ENCODE results near the gene NTPCR.

NTPCR gene

GRCh38 chr1:232932486-232933425, 17.7 kb upstream of the NTPCR start:
- no peaks in the 10 kb centered on the region for H3K36me3 ChIP-seq (ENCODE audit: insufficient read depth, low read length)
- no peak overlapping the region for H3K4me2 ChIP-seq (ENCODE audit: low read length)
- H3K9me3 ChIP-seq (replicated peaks; ENCODE audit: low read length), result no peaks in the 10 kb centered on the region
- H3K9ac ChIP-seq (ENCODE audit: low read depth, low read length), result no peak overlapping the region
- H3K27me3 ChIP-seq (ENCODE audit: control insufficient read depth, insufficient read depth, low read length), result peaks cover 12% of the 10 kb centered on the region
- H3K4me1 ChIP-seq (ENCODE audit: control insufficient read depth, insufficient read depth, low read length), result no peaks in the 10 kb centered on the region
- H3K4me3 ChIP-seq (ENCODE audit: low read length), result no peak overlapping the region

DNA sequence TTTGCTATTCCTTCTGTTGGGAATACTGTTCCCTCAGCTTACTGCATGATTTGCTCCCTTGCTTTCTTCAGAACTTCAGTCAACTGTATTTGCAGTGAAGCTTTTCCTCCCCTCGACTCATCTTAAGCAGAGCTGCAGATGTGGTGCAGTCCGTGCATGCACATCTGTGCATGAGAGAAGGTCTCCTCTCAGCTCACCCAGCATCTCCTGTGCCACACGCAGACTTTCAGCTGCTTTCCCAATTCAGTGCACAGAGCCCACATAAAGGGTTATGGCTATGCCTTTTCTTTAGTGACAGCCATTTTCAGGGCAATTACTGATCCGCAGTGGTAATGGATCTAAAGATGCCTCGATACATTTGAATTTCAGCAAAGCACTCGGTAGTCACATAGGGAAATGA, 13.5 kb upstream of the NTPCR start:
- H3K9ac ChIP-seq (ENCODE audit: low read depth, low read length), result no peak overlapping the region
- peaks cover 8% of the 10 kb centered on the region for H3K27me3 ChIP-seq (ENCODE audit: control insufficient read depth, insufficient read depth, low read length)
- no peak overlapping the region for H3K4me3 ChIP-seq (ENCODE audit: low read length)
- H3K4me2 ChIP-seq (ENCODE audit: low read length), result no peak overlapping the region
- H3K4me1 ChIP-seq (ENCODE audit: control insufficient read depth, insufficient read depth, low read length), result no peaks in the 10 kb centered on the region
- H3K36me3 ChIP-seq (ENCODE audit: insufficient read depth, low read length), result no peaks in the 10 kb centered on the region
- H3K9me3 ChIP-seq (replicated peaks; ENCODE audit: low read length), result no peaks in the 10 kb centered on the region

GRCh38 chr1:232937741-232938375, 12.6 kb upstream of the NTPCR start:
- Histone ChIP-seq H3K4me1 (ENCODE audit: control insufficient read depth, insufficient read depth, low read length) (no peaks in the 10 kb centered on the region), H3K36me3 (ENCODE audit: insufficient read depth, low read length) (no peaks in the 10 kb centered on the region), H3K4me3 (ENCODE audit: low read length) (no peak overlapping the region), H3K27me3 (ENCODE audit: control insufficient read depth, insufficient read depth, low read length) (peaks cover 8% of the 10 kb centered on the region), H3K9me3 (replicated peaks; ENCODE audit: low read length) (no peaks in the 10 kb centered on the region), H3K4me2 (ENCODE audit: low read length) (no peak overlapping the region), H3K9ac (ENCODE audit: low read depth, low read length) (no peak overlapping the region)

GRCh38 chr1:232938926-232939325, 11.5 kb upstream of the NTPCR start:
- H3K4me1 ChIP-seq (ENCODE audit: control insufficient read depth, insufficient read depth, low read length), result no peaks in the 10 kb centered on the region
- H3K27me3 ChIP-seq (ENCODE audit: control insufficient read depth, insufficient read depth, low read length), result peaks cover 8% of the 10 kb centered on the region
- no peaks in the 10 kb centered on the region for H3K36me3 ChIP-seq (ENCODE audit: insufficient read depth, low read length)
- no peak overlapping the region for H3K9ac ChIP-seq (ENCODE audit: low read depth, low read length)
- no peaks in the 10 kb centered on the region for H3K9me3 ChIP-seq (replicated peaks; ENCODE audit: low read length)
- H3K4me2 ChIP-seq (ENCODE audit: low read length), result no peak overlapping the region
- no peak overlapping the region for H3K4me3 ChIP-seq (ENCODE audit: low read length)

DNA sequence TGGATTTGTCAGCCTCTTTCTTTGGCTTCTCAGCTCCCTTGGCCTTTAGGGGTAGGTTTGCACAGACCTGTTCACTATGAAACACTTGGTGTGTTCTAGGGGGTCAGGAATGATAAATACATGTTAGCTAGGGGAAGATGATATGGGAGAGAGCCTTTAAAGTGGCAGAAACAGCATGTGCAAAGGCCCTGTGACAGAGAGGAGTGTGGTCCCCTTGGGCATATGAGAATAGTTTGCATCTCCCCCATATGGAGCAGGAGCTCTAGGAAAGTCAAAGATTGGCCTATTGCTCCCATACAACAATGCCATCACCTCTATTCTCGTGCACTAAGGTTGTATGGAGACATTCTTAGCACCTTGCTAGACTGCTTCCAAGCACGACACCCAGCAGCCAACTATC, 10.7 kb upstream of the NTPCR start:
- Histone ChIP-seq H3K36me3 (ENCODE audit: insufficient read depth, low read length) (no peaks in the 10 kb centered on the region), H3K27me3 (ENCODE audit: control insufficient read depth, insufficient read depth, low read length) (peaks cover 8% of the 10 kb centered on the region), H3K9ac (ENCODE audit: low read depth, low read length) (no peak overlapping the region), H3K4me1 (ENCODE audit: control insufficient read depth, insufficient read depth, low read length) (no peaks in the 10 kb centered on the region), H3K4me3 (ENCODE audit: low read length) (no peak overlapping the region), H3K4me2 (ENCODE audit: low read length) (no peak overlapping the region), H3K9me3 (replicated peaks; ENCODE audit: low read length) (no peaks in the 10 kb centered on the region)

GRCh38 chr1:232940262-232940661, 10.1 kb upstream of the NTPCR start:
- H3K36me3 ChIP-seq (ENCODE audit: insufficient read depth, low read length), result no peaks in the 10 kb centered on the region
- no peak overlapping the region for H3K4me3 ChIP-seq (ENCODE audit: low read length)
- H3K4me1 ChIP-seq (ENCODE audit: control insufficient read depth, insufficient read depth, low read length), result no peaks in the 10 kb centered on the region
- H3K27me3 ChIP-seq (ENCODE audit: control insufficient read depth, insufficient read depth, low read length), result peaks cover 8% of the 10 kb centered on the region
- H3K9ac ChIP-seq (ENCODE audit: low read depth, low read length), result no peak overlapping the region
- no peaks in the 10 kb centered on the region for H3K9me3 ChIP-seq (replicated peaks; ENCODE audit: low read length)
- no peak overlapping the region for H3K4me2 ChIP-seq (ENCODE audit: low read length)

DNA sequence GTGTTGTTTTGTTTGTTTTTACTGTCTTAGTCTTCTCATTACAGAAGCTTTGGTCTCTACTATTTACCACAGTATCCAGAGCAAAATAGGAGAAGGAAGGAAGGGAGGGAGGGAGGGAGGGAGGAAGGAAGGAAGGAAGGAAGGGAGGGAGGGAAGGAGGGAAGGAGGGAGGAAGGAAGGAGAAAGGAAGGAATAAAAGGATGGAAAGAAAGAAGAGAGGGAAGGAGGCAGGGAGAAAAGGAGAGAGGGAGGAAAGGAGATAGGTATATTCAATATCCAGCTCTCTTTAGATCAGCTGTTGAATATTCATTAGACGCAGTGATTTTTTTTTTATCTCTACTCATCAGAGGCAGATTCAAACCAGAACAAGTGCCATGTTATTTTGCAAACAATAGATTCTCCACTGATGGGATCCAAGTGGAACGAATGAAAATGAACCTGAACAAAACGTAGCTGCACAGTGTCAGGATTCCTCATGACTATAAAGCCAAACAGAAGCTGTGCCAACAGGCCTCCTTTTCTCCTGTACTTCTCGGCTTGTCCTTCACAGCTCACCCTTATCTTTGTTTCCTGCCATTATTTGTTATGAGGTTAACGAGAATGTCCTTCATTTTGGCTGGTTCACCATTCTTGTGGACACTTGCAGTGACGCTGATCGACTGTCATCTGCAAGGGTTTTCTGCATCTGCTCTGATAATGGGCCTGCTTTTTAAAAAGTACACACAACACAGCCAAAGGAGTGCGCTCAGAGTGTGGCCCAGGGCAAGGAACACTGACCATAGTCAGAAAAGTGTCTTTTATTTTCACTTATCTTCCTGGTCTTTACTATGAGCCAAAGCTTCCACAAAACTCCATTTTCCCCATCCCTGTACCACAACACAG, 7.8 kb upstream of the NTPCR start:
- no peaks in the 10 kb centered on the region for H3K4me1 ChIP-seq (ENCODE audit: control insufficient read depth, insufficient read depth, low read length)
- peaks cover 7% of the 10 kb centered on the region for H3K27me3 ChIP-seq (ENCODE audit: control insufficient read depth, insufficient read depth, low read length)
- H3K9me3 ChIP-seq (replicated peaks; ENCODE audit: low read length), result no peaks in the 10 kb centered on the region
- no peak overlapping the region for H3K4me2 ChIP-seq (ENCODE audit: low read length)
- H3K4me3 ChIP-seq (ENCODE audit: low read length), result no peak overlapping the region
- H3K36me3 ChIP-seq (ENCODE audit: insufficient read depth, low read length), result no peaks in the 10 kb centered on the region
- H3K9ac ChIP-seq (ENCODE audit: low read depth, low read length), result no peak overlapping the region

GRCh38 chr1:232943679-232944252, 6.6 kb upstream of the NTPCR start:
- Histone ChIP-seq H3K4me1 (ENCODE audit: control insufficient read depth, insufficient read depth, low read length) (no peaks in the 10 kb centered on the region), H3K27me3 (ENCODE audit: control insufficient read depth, insufficient read depth, low read length) (no peaks in the 10 kb centered on the region), H3K4me3 (ENCODE audit: low read length) (no peak overlapping the region), H3K36me3 (ENCODE audit: insufficient read depth, low read length) (no peaks in the 10 kb centered on the region), H3K9me3 (replicated peaks; ENCODE audit: low read length) (no peaks in the 10 kb centered on the region), H3K4me2 (ENCODE audit: low read length) (no peak overlapping the region), H3K9ac (ENCODE audit: low read depth, low read length) (no peak overlapping the region)

- Histone ChIP-seq H3K4me3 (ENCODE audit: low read length) (no peak overlapping the region), H3K27me3 (ENCODE audit: control insufficient read depth, insufficient read depth, low read length) (no peaks in the 10 kb centered on the region), H3K36me3 (ENCODE audit: insufficient read depth, low read length) (no peaks in the 10 kb centered on the region), H3K9me3 (replicated peaks; ENCODE audit: low read length) (no peaks in the 10 kb centered on the region), H3K4me1 (ENCODE audit: control insufficient read depth, insufficient read depth, low read length) (no peaks in the 10 kb centered on the region), H3K9ac (ENCODE audit: low read depth, low read length) (no peak overlapping the region), H3K4me2 (ENCODE audit: low read length) (no peak overlapping the region)
Measured at GRCh38 chr1:232944347-232944746, 6.1 kb upstream of the NTPCR start.

- peak overlapping the region; percentile 86 for H3K9ac ChIP-seq (ENCODE audit: low read depth, low read length)
Measured at GRCh38 chr1:232949636-232950196, 695 bp upstream of the NTPCR start.

GRCh38 chr1:232951180-232951579, 769 bp downstream of the NTPCR start:
- H3K9ac ChIP-seq (ENCODE audit: low read depth, low read length), result peak overlapping the region; percentile 86

More at GRCh38 chr1:232949636-232950196, 695 bp upstream of the NTPCR start:
- Histone ChIP-seq H3K4me1 (ENCODE audit: control insufficient read depth, insufficient read depth, low read length) (peaks cover 17% of the 10 kb centered on the region), H3K27me3 (ENCODE audit: control insufficient read depth, insufficient read depth, low read length) (no peaks in the 10 kb centered on the region), H3K4me3 (ENCODE audit: low read length) (peak overlapping the region; percentile 76), H3K4me2 (ENCODE audit: low read length) (peak overlapping the region; percentile 78), H3K36me3 (ENCODE audit: insufficient read depth, low read length) (no peaks in the 10 kb centered on the region), H3K9me3 (replicated peaks; ENCODE audit: low read length) (no peaks in the 10 kb centered on the region)

More at GRCh38 chr1:232951180-232951579, 769 bp downstream of the NTPCR start:
- peak overlapping the region; percentile 78 for H3K4me2 ChIP-seq (ENCODE audit: low read length)
- no peaks in the 10 kb centered on the region for H3K9me3 ChIP-seq (replicated peaks; ENCODE audit: low read length)
- H3K36me3 ChIP-seq (ENCODE audit: insufficient read depth, low read length), result no peaks in the 10 kb centered on the region
- no peaks in the 10 kb centered on the region for H3K27me3 ChIP-seq (ENCODE audit: control insufficient read depth, insufficient read depth, low read length)
- peak overlapping the region; percentile 76 for H3K4me3 ChIP-seq (ENCODE audit: low read length)
- peaks cover 17% of the 10 kb centered on the region for H3K4me1 ChIP-seq (ENCODE audit: control insufficient read depth, insufficient read depth, low read length)

Data from skeletal muscle satellite cell (primary cell).